Left colon (tissue), 2 donors: ENCODE measurements around the gene HPS3. TPM values are rescaled to one million over a fixed set of nuclear protein-coding genes. Genes with fewer than 3 reads are reported as not detected.
"Not testable (repeated sequence)": the region's sequence is repeated elsewhere in the genome, so short reads cannot be mapped to it uniquely, and the experiment has no call there.

ENCODE experiments used
- ATAC-seq: fragments of 200-7000 bp; cut with Tn5 transposase; one replicate; pipeline ENCODE4 v1.9.1; 2020; ENCODE audit warnings: mild to moderate bottlenecking, moderate library complexity
- DNase-seq, 2 donors: peaks; one replicate each; pipeline ENCODE4 v3.0.0-alpha.2; 2020
- intact Hi-C, 2 donors: fragments of 100-400 bp; cut with DNase I in 1 of 2; cut with micrococcal nuclease in 1 of 2; formaldehyde crosslinking; loops; one replicate each; pipeline versions ENCODE4 v1.11.2 to v1.14.0; 2022; cut with DNase I, micrococcal nuclease
- total RNA-seq, 2 donors: library from RNA; stranded (reverse); fragmentation: NEBNext Ultra II Directional; extraction: Animal tissue kit (Norgen Biotek cat#: 25700); gene quantifications; one replicate each; pipeline ENCODE4 v1.2.1, GENCODE V29; 2021
- donor health status: DM: no; HTN: no; CAD: no.
- donor health status: DM: yes; HTN: yes; CAD: no.

HPS3 gene
- total RNA-seq, 2 donors from 2014 or later, result 15.0 to 18.1 TPM

DNA sequence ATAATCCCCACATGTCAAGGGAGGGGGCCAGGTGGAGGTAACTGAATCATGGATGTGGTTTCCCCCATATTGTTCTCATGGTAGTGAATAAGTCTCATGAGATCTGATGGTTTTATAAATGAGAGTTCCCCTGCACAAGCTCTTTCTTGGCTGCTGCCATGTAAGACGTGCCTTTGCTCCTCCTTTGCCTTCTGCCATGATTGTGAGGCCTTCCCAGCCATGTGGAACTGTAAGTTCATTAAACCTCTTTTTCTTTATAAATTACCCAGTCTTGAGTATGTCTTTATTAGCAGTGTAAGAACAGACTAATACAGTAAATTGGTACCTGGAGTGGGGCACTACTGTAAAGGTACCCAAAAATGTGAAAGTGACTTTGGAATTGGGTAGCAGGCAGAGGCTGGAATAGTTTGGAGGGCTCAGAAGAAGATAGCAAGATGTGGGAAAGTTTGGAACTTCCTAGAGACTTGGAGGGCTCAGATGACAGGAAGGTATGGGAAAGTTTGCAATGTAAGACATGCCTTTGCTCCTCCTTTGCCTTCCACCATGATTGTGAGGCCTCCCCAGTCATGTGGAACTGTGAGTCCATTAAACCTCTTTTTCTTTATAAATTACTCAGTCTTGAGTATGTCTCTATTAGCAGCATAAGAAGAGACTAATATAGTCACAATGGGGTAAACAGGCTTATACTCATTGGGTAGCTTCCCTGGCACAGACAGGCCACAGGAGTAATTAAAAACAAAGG lies 90.1 kb downstream of the HPS3 start:
- intact Hi-C loops, DNase-seq, ATAC-seq: not testable (repeated sequence)

GRCh38 chr3:149221783-149222517 lies 92.5 kb downstream of the HPS3 start, which contains the start of gene CP:
TSS of gene CP (minus strand) at chr3:149221829. CDS start at chr3:149221792, 37 bp downstream.
- no peak for DNase-seq
- intact Hi-C loops, result no loop called here
- ATAC-seq, result no peak

Other genes starting within 250 kb of the HPS3 start
- gene GYG1, start 138.1 kb upstream of the HPS3 start, total RNA-seq, result 10 to 100 TPM; 18.5 to 31.2 TPM
- 10 to 100 TPM; 10.5 to 10.8 TPM for gene HLTF, start 43.1 kb upstream of the HPS3 start, total RNA-seq
- 10 to 100 TPM in 1 of 2 donors, 1 to 10 TPM in 1; 6.1 to 11.1 TPM for gene CP, start 92.2 kb downstream of the HPS3 start, total RNA-seq
- gene TM4SF18, start 204.0 kb downstream of the HPS3 start, total RNA-seq, result 1 to 10 TPM in 1 of 2 donors, under 1 TPM in 1; 0.95 to 2.0 TPM
- gene TM4SF1, start 248.0 kb downstream of the HPS3 start, total RNA-seq, result 10 to 100 TPM; 27.0 to 83.9 TPM